HG03565 (cell line): ENCODE data around the gene LALBA.
"Not testable (repeated sequence)": the region's sequence is repeated elsewhere in the genome, so short reads cannot be mapped to it uniquely, and the experiment has no call there.

ENCODE experiments used
- ATAC-seq: cut with Tn5 transposase; IDR thresholded peaks from one replicate; pipeline ENCODE4 v1.9.1; 2021; ENCODE audit warnings: mild to moderate bottlenecking, moderate library complexity; ENCODE audit not compliant: unreplicated experiment

LALBA gene

GRCh38 chr12:48532601-48533000 is 37.2 kb downstream of the LALBA start:
- ATAC-seq: no peak

GRCh38 chr12:48527891-48528670 is 41.8 kb downstream of the LALBA start:
- ATAC-seq: no peak

GRCh38 chr12:48525332-48525731 is 44.5 kb downstream of the LALBA start, which contains the start of gene OR8S1:
OR8S1 (plus strand) TSS chr12:48525632; CDS start chr12:48525632, 0 bp downstream.
- no peak for ATAC-seq

- ATAC-seq: not testable (repeated sequence)
Observed at GRCh38 chr12:48520381-48520780, 49.5 kb downstream of the LALBA start.
